HT-29 (cell line): ENCODE results near the gene AKAP1. TPM values are rescaled to one million over a fixed set of nuclear protein-coding genes. Genes with fewer than 3 reads are reported as not detected.

ENCODE experiments used
- DNase-seq: peaks from one replicate; pipeline ENCODE4 v3.0.0-alpha.2; 2015; ENCODE audit warnings: low spot score
- total RNA-seq: library from RNA; depleted of rRNA; stranded (reverse); fragments of >200 nt; shearing (Covaris generic); gene quantifications from 2 replicates; pipeline ENCODE4 v1.2.3, GENCODE V29; 2014

Gene AKAP1
- total RNA-seq, 1 experiment from 2014 or later = 137 TPM

- no peak for DNase-seq
These were observed 40.4 kb downstream of the AKAP1 start for GRCh38 chr17:57125406-57125805.

GRCh38 chr17:57125866-57126265, 40.8 kb downstream of the AKAP1 start:
- DNase-seq = no peak

GRCh38 chr17:57130708-57131461, 45.8 kb downstream of the AKAP1 start:
- peak; percentile 95 for DNase-seq

- DNase-seq = no peak
These were observed 47.6 kb downstream of the AKAP1 start for GRCh38 chr17:57132663-57133062.

GRCh38 chr17:57133486-57133885, 48.4 kb downstream of the AKAP1 start:
- no peak for DNase-seq

DNA sequence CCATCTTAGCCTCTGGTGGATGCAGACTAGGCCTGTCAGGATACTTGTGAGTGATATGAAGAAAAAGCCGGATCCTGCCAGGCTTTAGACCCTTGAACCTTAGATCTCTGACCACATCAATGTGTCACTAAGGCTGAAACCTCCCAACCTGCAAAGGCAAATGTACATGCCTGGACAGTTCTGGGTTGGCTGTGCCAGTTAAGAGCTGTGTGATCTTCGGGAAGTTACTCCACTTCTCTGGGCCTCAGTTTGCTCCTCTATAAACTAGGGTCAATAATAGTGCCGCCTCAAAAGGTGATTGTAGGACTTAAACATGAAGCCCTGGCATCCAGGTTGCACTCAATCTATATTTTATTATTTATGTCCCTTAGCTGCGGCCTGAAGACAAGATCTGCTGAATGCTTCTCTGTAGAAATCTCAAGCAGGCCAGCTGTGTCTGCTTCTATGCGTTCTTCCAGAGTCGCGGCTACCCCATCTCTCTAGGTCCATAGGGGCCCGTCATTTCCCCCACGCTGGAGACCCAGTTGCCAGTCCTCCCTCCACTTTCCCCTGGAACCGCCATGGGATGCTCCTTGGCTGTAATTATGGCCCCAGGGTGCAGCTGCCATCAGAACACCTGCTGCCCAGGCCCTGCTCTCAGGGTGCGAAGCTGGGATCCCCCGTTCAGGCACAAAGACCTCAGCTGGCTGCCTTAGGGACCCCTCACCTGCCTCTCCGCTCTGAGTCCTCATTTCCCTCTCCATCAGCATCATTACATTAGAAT, 50.2 kb downstream of the AKAP1 start:
- DNase-seq = no peak

DNA sequence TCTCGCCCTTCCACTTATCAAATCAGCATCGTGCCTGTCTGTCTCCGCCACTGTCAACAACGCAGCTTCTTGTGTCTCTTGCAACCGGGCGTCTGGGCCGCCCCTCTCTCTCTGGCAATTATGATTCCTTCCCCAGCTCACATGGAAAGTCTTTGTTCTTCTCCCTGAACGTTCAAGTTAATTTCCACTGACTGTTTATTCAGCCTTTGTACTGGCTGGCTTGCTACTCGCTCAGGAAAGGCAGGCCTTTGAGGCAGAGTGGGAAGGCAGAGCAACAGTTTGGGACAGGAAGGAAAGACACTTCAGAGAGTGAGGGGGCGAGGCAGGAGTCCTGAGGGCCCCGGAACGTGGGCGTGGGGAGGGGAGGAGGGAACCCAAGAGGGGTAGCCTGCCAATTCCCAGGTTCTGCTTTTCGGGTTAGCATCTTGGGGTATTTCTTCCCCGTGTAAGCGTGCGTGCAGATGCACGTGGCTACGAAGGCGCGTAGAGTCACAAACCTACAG, 50.8 kb downstream of the AKAP1 start:
- no peak for DNase-seq

- DNase-seq = no peak
These were observed 51.3 kb downstream of the AKAP1 start for GRCh38 chr17:57136355-57136754.

DNA sequence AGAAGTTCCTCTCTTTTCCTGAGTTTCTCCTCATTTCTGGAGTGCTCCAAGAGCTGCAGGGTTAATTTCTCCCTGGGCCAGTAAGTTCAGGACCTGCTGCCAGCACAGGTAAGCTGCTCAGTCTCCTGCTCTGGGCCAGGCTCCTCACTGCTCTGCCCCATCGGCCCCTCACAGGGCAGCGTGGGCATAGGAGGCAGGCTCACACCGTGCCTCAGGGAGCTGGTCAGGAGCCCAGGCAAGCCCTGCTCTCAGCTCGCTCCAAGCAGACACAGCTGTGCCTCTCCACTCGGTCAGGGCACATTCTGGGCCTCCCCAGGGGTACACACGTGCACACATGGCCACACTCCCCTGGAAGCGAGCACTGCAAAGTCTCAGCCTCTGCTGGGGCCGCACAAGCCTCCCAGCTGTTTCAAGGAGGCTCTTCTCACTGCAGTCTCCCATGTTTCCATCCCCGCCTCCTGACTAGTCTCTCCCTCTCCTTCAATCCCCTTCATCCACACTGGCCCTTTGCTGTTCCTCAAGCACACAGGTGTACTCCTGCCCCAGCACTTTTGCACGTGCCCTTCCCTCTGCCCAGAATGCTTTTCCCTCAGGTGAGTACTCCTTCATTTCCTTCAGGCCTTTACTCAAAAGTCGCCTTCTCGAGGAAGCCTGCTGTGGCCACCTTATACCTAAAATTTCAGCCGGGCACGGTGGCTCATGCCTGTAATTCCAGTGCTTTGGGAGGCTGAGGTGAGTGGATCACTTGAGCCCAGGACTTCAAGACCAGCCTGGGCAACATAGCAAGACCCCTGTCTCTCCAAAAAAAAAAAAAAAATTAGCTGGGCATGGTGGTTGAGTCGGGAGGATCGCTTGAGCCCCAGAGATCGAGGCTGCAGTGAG, 53.2 kb downstream of the AKAP1 start:
- no peak for DNase-seq

GRCh38 chr17:57138956-57139576, 54.0 kb downstream of the AKAP1 start:
- DNase-seq = no peak

GRCh38 chr17:57140316-57140715, 55.3 kb downstream of the AKAP1 start:
- no peak for DNase-seq

DNA sequence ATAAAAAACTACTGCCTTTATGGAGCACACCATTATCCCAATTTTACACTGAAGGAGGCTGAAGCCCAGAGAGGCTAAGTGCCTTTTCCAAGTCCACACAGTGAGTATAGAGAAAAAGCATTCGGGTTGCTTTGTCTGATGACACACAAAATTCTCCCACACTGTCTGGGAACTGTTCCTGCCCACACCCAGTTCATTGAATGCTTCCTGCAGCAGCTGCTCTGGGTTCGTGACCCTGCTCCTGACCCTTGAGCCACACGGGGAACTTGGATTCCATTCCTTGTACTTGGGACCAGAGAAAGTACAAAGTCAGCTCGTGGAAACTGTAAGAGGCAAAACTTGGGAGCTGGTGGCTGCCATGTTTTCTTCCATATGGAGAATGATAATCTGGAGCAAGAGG, 57.9 kb downstream of the AKAP1 start:
- DNase-seq = no peak

DNA sequence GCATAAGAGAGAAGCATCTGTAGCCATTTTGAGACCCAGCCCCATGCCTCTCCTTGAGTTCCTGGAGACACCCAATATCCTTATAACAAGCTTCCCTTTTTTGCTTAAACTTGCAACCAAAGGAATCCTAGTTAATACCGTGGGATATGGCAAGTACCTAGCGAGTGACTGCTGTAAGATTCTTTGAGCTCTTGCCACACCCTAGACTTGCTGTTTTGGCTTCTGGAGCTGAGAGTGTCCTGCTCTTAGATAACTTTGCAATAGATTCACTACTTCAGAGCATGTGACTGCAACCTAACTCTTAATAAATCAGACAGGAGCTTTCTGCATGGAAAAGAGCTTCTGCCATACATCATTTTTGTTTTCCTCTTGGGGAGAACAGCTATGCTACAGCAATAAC, 58.3 kb downstream of the AKAP1 start:
- no peak for DNase-seq

DNA sequence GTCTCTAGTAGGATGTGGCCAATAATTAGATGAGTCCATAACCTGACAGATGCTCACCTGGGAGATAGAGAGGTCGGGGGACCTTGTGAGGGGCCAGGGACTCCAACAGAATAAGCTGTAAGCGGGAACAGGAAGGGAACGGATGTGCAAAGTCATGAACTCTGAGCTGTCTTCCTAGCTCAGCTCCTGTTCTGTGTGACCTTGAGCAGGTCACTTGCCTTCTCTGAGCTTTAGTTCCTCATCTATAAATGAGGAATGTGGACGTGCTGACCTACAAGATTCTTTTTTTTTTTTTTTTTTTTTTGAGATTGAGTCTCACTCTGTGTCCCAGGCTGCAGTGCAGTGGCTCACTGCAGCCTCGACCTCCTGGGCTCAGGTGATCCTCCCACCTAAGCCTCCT, 58.9 kb downstream of the AKAP1 start:
- no peak for DNase-seq

- no peak for DNase-seq
These were observed 59.5 kb downstream of the AKAP1 start for GRCh38 chr17:57144567-57144966.

GRCh38 chr17:57145347-57145746, 60.3 kb downstream of the AKAP1 start:
- DNase-seq = no peak

- no peak for DNase-seq
These were observed 61.2 kb downstream of the AKAP1 start for GRCh38 chr17:57146273-57146672.

DNA sequence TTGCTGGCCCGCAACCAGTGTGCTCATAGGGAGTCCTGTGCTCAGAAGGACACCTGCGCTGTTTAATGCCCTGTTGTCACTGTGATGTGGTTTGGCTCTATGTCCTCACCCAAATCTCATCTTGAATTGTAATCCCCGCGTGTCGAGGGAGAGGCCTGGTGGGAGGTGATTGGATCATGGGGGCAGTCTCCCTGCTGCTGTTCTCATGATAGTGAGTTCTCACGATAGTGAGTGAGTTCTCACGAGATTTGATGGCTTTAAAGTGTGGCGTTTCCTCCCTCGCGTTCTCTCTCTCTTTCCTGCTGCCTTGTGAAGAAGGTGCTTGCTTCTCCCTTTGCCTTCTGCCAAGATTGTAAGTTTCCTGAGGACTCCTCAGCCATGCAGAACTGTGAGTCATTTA, 66.8 kb downstream of the AKAP1 start:
- no peak for DNase-seq

- DNase-seq = no peak
These were observed 68.0 kb downstream of the AKAP1 start for GRCh38 chr17:57152967-57153528.

DNA sequence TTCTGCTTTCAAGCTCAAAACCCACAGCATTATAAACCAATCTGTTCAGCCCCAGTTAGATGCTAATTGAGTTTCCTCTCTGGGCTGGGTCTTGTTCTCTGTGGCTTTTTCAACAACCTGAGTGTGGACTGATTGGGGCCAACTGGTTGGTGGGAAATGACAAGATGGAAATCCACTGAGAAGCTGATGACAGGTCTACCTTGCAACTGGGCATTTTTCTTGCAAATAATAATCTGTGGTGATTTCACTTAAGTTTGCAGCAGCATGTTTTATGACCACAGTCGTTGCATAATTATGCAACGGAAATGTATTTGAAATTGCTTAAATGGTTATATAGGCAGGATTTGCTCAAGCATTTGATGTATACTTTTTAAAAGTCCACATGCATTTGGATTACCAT, 69.9 kb downstream of the AKAP1 start:
- DNase-seq = no peak

GRCh38 chr17:57158325-57158724, 73.3 kb downstream of the AKAP1 start:
- DNase-seq = no peak
